GM12891 (cell line): Measurements from ENCODE around the gene PDGFRB.

Experiments
- DNase-seq: peaks from one replicate; pipeline ENCODE4 v3.0.0; 2011; ENCODE audit warnings: low spot score; ENCODE audit not compliant: insufficient read length
- FAIRE-seq: peaks from 2 replicates; lab custom pipeline; 2011; peaks lifted over from hg19 to GRCh38; lab: Jason Lieb, UNC
- PAX5 ChIP-seq: IDR thresholded peaks from 2 replicates; pipeline ENCODE4 v1.6.1; 2011; ENCODE audit warnings: low read length, moderate library complexity, mild to moderate bottlenecking; ENCODE audit not compliant: insufficient read depth, severe bottlenecking
- POLR2A ChIP-seq: IDR thresholded peaks from 2 replicates; pipeline ENCODE4 v1.6.1; 2011; ENCODE audit warnings: low read depth, low read length, control low read depth
- POLR2AphosphoS5 ChIP-seq: IDR thresholded peaks from 2 replicates; pipeline ENCODE4 v1.6.1; 2011; ENCODE audit warnings: low read depth, low read length, control low read depth
- POU2F2 ChIP-seq: IDR thresholded peaks from 2 replicates; pipeline ENCODE4 v1.6.1; 2011; ENCODE audit warnings: low read depth, mild to moderate bottlenecking, control low read depth, low read length, moderate library complexity
- SPI1 ChIP-seq: IDR thresholded peaks from 2 replicates; pipeline ENCODE4 v1.6.1; 2011; ENCODE audit warnings: low read depth, low read length, control low read depth
- TAF1 ChIP-seq: IDR thresholded peaks from 2 replicates; pipeline ENCODE4 v1.6.1; 2011; ENCODE audit warnings: low read depth, low read length, control low read depth

PDGFRB gene

GRCh38 chr5:150134198-150134588 is 21.5 kb downstream of the PDGFRB start:
- TF ChIP-seq TAF1 (no peak), SPI1 (no peak), PAX5 (no peak), POU2F2 (no peak), POLR2AphosphoS5 (no peak), POLR2A (no peak)
- no peak for FAIRE-seq
- DNase-seq = no peak

- DNase-seq (no peak), FAIRE-seq (no peak)
- TF ChIP-seq POU2F2 (no peak), POLR2AphosphoS5 (no peak), SPI1 (no peak), POLR2A (no peak), PAX5 (no peak), TAF1 (no peak)
Measured at GRCh38 chr5:150133581-150134197, 22.0 kb downstream of the PDGFRB start.

- no peak for DNase-seq
- no peak for FAIRE-seq
- TF ChIP-seq SPI1 = no peak
- no peak for TF ChIP-seq POLR2A
- TF ChIP-seq POU2F2 = no peak
- TF ChIP-seq TAF1 = no peak
- TF ChIP-seq POLR2AphosphoS5 = no peak
- TF ChIP-seq PAX5 = no peak
Measured at GRCh38 chr5:150132740-150133139, 22.9 kb downstream of the PDGFRB start.

- FAIRE-seq = no peak
- DNase-seq = no peak
- no peak for TF ChIP-seq POLR2AphosphoS5
- TF ChIP-seq SPI1 = no peak
- no peak for TF ChIP-seq POLR2A
- TF ChIP-seq PAX5 = no peak
- TF ChIP-seq TAF1 = no peak
- TF ChIP-seq POU2F2 = no peak
Measured at GRCh38 chr5:150131978-150132694, 23.5 kb downstream of the PDGFRB start.

- FAIRE-seq (no peak), DNase-seq (no peak)
- TF ChIP-seq TAF1 (no peak), POU2F2 (no peak), POLR2AphosphoS5 (no peak), POLR2A (no peak)
Measured at GRCh38 chr5:150131461-150131860, 24.2 kb downstream of the PDGFRB start.

GRCh38 chr5:150130493-150130922 is 25.1 kb downstream of the PDGFRB start:
- no peak for FAIRE-seq
- no peak for DNase-seq
- TF ChIP-seq PAX5 (no peak), SPI1 (no peak), POU2F2 (no peak), POLR2AphosphoS5 (no peak), TAF1 (no peak), POLR2A (no peak)

GRCh38 chr5:150129813-150130492 is 25.7 kb downstream of the PDGFRB start:
- TF ChIP-seq SPI1 (no peak), POLR2AphosphoS5 (no peak), POU2F2 (no peak), TAF1 (no peak), PAX5 (no peak), POLR2A (no peak)
- DNase-seq = peak; percentile 78
- FAIRE-seq = peak; percentile 85

- FAIRE-seq = no peak
- TF ChIP-seq TAF1 (no peak), SPI1 (no peak), POLR2AphosphoS5 (no peak), POLR2A (no peak), PAX5 (no peak), POU2F2 (no peak)
Measured at GRCh38 chr5:150129454-150129812, 26.2 kb downstream of the PDGFRB start.

GRCh38 chr5:150126921-150127265 is 28.8 kb downstream of the PDGFRB start:
- no peak for DNase-seq
- FAIRE-seq = no peak
- TF ChIP-seq PAX5 = no peak
- no peak for TF ChIP-seq TAF1
- no peak for TF ChIP-seq POLR2A
- no peak for TF ChIP-seq POLR2AphosphoS5
- TF ChIP-seq POU2F2 = no peak
- TF ChIP-seq SPI1 = no peak

More at GRCh38 chr5:150129454-150129812, 26.2 kb downstream of the PDGFRB start:
- no peak for DNase-seq
